ENCODE results near the gene LHCGR.

LHCGR gene

DNA sequence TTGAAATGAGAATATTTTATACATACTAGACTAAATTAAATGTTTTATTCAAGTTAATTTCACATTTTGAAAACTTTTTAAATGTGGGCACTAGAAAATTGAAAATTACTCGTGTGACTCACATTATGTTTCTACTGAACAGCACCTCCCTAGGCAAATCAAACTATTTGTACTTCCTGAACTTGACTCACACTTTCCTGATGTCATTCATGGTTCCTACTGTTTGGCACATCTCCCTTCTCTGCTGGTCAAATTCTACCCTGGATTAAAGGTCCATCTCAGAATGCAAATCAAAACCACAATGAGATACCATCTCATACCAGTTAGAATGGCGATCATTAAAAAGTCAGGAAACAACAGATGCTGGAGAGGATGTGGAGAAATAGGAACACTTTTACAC, 16.7 kb downstream of the LHCGR start:
- no peak for DNase-seq

DNA sequence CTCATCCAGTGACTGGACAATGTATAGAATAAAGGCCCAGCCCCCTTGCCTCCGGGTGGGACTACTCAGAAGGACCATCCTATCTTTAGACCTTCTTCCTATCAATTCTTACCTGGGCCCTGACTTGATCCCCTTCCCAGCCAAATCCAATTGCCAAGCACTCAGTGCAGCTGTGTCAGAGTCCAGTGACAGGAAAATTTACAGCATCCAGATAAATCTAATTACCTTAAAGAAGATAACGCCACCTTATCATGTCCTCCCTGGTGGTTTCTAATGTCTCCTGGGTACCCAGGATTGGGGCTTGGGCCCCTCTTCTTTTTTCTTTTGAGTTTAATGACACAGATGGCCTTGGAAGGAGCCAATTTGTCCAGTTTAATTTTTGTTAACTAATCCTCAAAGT, 19.3 kb downstream of the LHCGR start:
- no peak for DNase-seq

DNA sequence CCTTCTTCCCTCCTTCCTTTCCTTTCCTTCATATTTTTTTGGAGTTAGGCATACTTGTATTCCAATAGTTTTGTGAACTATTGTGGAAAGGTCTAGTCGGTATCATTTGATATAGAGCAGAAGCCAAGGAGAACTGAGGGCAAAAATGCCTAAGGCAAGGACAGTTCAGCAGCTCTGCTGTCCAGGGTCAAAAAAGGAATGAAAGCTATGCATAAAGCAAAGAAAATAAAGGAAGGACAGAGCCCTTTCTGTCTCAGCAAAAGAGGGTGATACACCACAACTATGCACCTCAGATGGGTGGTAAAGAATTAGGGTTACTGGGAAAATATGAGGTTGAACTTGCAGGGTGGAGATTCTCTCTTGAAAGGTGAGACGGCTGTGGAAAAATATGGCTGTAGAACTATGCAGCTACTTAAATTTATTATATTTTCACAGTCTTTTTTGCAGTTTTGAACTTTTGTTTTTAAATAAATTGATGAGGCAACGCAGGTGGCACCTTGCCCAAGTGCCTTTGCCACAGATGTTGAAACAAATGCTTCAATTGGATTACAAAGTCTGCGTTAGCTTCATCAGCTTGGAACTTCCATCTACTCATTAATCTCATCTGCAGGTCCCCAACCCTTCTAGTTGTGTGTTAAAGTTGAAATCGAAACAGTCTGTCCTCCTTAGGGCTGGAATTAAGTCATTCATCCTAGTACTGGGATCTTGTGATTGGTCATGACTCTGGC, 20.8 kb downstream of the LHCGR start:
- DNase-seq, result no peak

DNA sequence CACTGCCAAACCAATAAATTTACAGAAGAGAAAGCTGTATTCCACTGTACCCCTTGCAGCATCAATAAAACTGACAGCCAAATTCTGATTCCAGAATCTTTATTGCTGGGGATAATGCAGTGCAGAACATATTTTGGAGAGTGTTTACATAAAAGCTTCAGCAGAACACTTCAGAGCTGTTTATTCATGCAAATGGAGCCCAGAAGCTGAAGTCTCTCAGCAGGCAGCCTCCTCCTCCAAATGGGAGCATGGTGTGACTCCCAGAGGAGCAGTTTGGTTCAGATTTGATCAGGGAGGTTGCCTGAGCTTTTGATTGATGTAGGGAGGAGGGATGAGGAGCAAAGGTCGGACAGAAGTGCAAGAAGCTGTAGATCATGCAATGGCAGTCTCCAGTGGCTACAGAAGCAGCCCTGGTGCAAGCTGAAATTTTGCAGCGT, 22.4 kb downstream of the LHCGR start:
- no peak for DNase-seq

DNA sequence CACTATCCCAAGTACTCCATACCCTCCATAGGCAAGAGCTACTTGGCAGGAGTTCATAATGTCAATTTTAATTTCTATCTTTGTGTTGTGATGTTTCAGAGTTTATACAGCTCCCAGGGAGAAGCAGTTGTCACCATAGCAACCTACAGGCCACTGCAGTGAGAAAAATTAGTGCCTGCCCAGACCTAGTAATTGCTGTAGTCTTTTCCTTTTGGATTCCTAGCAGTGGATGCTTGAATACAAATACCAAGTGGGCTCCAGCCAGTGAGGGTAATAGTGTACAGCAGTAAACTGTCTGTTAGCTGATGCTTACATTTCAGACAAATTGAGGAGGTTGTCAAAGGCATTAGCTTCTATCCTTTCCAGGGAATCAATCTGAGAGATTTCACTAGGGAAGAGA, 26.7 kb downstream of the LHCGR start:
- no peak for DNase-seq

DNA sequence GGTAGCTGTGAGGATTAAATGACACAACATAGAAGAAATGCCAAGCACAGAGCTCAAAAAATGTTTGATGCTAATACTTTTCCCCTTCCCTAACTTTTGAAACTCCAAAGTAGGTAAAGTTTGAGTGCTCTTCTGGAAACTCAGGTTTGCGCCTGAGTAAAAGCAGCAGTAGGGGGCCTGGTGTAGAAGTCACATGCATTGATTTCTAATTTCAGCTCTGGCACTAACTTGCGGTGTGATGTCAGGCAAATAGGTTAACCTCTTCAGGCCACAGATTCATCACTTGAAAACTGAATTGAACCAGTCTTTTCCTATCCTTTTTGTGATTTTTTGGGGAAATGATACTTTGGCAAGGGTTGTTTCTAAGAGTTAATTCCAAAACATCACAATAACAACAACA, 27.2 kb downstream of the LHCGR start:
- DNase-seq, result no peak

DNA sequence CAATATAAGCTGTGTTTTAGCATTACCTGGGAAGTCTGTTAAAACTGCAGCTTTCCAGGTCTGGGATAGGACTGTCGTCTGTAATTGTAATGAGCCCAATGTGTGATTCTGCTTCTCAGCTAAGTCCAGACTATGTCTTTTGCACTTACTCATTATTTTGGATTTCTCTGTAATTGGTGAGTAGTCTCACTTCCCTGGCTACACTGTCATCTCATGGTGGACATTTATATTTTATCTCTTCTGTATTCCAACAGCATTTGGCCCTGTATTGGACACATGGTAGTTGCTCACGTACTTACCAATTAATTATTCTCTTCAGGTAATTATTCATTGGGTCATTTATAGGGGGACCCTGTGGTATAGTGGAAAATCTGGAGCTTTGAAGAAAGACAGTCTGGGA, 28.0 kb downstream of the LHCGR start:
- no peak for DNase-seq

DNA sequence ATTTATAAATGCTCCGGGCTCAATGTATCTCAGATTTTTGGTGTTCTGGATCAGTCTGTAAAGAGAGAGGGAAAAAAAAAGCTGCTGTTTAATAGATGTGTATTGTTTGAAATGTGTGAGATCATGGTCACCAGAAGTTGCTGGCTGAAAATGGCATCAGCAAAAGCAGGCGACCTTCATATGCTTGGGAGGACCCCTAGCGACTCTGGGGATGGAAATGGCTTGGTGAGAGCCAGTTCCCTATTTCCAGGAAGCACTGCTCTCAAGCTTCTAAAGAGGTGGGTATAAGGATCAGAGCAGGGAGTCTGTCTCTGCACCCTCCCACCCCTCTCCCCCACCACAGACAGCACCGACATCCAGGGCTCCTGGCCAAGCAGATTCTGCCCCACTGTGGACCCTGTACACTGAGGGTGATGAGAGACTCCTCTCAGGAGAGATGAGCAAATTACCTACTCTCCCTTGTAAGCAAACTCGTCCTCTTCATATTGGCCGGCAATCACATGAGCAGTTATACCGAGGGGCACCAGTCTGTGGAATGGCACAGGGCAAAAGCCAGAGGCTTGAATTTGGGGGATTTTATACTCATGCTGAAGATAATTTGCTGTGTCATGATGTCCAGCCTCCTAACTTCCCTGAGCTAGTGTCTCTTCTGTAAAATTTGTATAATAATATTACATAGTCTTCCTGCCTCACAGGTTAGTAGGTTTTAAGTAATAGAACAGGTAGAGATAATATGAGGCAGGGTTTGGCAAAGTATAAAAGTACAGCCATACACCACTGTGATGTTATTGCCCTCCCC, 29.6 kb downstream of the LHCGR start:
- peak; percentile 67 for DNase-seq

DNA sequence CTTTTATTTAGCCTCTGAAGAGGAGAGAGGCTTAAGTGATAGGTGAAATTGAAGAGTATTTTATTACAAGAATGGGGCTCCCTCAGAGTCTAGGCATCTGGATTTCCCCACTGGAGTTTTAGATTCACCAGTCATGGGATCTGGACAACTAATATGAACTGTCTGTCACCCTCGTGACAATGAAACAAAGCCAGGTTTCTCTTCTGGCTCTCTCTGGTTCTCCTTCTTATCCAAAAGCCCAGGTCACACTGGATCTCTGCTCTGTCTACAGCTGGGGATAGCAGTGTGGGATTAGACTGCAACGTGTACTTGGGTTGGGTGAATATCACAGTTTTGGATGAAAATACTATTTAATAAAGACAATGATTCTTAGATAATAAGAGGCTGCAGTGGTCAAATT, 31.2 kb downstream of the LHCGR start:
- DNase-seq, result no peak

DNA sequence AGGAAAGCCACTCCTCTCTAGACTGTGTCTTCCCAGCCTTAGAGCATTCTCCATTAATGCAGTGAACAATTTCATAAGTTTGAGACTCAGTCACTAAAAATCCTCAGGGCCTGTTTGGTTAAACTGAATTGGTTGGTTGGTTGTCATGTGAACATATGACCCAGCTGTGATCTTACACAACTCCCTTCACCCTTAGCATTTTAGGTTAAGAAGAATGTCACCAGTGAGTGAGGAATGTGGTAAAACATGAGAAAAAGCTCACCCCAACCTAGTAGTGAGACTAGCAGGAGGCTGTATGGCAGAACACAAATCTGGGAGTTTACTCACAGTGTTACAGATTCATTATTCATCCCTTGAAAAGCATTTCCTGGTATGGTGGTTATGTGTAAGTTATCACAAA, 32.4 kb downstream of the LHCGR start:
- no peak for DNase-seq

DNA sequence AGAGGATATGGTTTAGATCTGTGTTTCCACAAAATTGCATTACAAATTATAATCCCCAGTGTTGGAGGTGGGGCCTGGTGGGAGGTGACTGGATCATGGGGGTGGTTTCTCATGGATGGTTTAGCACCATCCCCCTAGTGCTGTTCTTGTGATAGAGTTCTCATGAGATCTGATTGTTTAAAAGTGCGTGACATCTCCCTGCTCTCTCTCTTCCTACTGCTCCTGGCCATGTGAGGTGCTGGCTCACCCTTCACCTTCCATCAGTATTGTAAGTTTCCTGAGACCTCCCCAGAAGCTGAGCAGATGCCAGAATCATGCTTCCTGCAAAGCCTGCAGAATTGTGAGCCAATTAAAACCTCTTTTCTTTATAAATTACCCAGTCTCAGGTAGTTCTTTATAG, 33.1 kb downstream of the LHCGR start:
- no peak for DNase-seq

DNA sequence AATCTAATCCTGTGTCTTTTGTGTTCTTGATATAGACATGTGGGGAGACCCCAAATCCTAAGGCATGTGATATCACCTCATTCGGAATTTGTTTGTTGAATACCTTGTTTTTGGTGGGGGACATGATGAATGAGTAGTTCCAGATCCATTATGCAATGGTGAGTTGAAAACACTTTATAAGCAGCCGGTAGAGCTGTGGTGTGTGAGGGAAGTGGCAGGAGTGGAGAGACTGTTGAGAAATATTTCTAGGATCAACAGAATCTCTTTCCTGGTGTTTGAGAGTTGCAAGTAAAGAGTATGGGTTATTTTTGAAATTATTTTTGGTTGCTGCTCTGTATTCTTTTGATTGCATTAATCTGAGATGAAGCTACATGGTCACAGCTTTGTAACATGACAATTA, 34.4 kb downstream of the LHCGR start:
- DNase-seq, result no peak

DNA sequence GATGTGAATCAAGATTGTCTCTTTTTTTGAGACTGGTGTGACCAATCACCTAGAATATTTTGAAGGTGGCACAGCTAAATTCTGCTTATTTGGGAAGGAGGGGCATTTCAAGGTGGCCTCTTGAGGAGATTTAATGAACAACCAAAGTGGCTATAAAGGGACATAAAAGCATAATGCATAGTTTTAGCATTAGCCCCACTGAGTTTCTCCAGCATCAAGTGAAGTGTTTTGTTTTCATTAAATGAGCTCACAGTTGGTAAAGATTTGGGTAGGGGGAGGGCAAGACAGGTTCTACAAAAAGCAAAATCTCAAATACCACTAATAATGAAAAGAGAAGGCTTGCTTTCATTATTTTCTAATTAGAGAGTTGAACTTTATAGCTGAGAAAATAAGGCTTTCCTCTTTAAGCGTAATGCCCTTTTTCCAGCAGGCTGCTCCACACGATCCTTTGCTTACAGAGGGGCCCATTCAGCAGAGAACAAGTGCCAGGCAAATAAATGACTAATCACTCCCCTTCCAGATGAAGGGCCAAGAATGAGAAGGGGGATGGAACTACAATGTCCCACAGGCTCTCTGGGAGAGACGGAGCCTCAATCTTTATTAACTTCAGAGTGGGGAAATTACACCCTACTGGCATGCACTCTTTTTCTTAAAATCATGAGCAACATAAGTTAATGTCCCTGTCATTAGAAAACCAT, 35.9 kb downstream of the LHCGR start:
- peak; percentile 21 for DNase-seq

DNA sequence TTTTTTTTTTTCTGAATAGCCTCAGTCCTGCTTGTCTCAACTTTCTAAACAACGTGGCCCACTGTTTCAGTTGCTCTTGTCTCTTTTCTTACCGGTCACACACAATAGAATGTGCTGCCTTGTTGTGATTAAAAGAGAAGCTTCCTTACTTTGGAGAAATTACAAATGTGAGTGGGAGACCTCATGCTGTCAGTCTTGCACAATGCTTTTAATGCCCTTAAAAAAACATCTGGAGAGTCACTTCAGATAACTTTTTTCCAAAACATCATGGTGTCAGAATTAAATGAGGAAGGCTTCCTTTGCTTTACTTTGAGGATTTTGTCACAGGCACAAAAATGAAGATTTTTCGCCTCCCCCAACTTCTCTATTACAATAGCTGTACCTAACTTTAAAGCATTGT, 37.7 kb downstream of the LHCGR start:
- no peak for DNase-seq

DNA sequence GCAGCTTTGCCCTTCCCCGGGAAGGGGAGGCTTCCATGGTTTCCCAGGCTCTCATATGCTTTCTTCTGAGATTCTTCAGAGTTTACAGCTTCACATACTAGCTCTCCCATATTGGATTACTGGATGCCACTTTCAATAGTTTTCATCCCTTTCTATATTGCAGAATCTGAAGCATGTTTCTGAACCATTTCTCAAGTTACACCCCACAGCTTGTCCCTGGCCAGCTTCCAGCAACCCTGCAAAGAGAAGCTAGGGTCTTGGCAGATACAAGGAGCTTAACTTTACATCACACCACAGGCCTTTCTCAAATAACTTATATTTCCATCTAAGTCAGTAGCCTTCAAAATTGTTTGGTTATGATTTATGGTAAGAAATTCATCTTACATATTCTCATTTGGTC, 39.6 kb downstream of the LHCGR start:
- DNase-seq, result no peak

DNA sequence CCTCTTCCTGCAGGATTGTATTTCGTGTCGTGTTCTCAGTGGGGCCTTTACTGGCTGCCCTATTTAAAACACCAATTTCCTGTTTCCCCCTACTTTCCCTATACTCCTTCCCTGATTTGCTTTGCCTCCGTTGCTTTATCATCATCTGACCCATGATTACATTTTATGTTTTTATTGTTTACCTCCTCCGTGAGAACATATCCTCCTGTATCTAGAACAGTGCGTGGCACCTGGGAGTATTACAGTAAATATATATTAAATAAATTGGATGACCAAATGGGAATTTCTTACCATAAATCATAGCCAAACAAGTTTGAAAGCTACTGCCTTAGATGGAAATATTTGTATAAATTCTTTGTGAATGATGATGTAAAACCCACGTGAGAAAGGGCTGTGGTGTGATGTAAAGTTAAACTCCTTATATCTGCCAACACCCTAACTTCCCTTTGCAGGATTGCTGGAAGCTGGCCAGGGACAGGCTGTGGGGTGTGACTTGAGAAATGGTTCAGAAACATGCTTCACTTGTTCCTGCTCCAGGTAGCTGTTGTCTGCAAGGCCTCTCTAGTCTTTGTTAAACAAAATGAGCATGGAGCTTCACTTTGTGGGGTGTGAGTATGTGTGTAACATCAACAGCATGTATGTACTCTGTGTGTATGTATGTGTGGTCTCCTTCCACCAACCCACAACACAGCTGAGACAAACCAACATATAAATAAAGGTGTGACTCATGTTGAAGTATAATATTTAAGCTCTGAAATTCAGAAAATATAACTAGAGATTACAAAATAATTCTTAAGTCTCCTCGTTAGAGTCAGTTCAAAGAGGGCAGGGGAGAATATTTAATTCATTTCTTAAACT, 40.3 kb downstream of the LHCGR start:
- no peak for DNase-seq

DNA sequence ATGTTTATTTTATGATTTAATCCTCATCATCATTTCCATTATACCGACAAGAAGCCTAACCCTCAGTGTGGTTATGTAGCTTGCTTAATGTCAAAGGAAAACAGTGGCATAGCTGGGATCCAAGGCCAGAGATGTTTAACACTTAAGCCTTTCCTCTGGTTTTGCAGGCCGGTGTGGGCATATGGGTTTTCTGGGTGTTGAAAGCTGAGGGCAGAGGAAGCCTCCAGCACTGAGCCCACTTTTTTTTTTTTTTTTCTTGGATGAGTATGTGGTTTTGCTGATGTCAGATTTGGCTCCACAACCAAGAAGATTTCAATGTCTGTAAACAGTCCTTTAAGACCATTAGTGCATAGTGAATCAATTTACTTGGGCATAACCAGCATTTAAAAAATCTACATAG, 41.3 kb downstream of the LHCGR start:
- DNase-seq, result no peak

DNA sequence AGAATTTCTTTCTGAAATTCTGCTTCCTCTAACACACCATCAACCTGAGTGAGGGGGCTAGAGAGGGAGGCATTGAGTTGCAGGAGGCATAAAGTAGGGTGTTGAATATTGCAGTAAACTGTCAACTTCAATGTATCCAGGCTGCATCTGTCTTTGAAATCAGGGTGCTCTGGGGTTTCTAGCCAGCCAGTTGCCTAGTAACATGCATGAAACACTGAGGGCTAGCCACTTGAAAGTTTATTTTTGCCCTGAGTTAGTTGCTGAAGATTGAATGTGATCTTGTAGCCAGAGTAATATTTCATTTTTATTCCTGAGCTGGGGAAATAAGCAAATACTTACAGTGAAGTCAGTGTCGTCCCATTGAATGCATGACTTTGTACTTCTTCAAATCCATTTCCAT, 41.9 kb downstream of the LHCGR start:
- no peak for DNase-seq

DNA sequence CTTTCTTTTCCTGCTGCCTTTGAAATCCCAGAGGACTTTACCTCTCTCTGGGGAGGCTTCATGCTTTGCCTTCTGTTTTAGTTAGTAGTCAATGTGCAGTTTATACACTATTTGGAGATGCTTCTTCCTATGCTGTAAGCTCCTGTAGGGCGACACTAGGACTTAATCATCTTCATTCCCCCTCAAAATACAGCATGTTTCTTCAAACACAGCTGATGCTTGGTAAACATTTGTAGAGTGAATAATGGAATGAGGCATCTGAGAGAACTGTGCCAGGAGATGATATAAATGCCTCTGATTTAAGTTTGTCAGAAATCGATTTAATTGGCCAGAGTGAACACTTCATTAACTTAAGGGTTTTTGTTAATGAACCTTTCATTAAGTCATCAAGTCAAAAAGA, 43.4 kb downstream of the LHCGR start:
- DNase-seq, result no peak

DNA sequence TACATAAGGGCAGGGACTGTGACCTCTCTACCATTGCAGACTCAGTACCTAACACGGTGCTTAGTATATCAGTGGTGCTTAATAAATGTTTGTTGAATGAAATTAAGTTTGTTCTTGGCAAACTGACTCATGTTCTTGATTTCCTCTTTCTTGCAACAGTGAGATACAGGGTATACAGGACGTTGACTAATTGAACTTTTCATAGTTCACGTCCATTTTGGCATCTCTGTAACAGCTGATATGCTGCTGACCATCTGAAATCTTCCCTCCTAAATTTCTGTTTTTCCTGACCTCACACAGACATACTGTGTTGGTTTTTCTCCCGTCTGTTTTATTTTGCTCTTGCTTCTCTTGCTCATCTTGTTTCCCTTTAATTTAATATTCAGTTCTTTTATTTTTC, 44.2 kb downstream of the LHCGR start:
- DNase-seq, result no peak

DNA sequence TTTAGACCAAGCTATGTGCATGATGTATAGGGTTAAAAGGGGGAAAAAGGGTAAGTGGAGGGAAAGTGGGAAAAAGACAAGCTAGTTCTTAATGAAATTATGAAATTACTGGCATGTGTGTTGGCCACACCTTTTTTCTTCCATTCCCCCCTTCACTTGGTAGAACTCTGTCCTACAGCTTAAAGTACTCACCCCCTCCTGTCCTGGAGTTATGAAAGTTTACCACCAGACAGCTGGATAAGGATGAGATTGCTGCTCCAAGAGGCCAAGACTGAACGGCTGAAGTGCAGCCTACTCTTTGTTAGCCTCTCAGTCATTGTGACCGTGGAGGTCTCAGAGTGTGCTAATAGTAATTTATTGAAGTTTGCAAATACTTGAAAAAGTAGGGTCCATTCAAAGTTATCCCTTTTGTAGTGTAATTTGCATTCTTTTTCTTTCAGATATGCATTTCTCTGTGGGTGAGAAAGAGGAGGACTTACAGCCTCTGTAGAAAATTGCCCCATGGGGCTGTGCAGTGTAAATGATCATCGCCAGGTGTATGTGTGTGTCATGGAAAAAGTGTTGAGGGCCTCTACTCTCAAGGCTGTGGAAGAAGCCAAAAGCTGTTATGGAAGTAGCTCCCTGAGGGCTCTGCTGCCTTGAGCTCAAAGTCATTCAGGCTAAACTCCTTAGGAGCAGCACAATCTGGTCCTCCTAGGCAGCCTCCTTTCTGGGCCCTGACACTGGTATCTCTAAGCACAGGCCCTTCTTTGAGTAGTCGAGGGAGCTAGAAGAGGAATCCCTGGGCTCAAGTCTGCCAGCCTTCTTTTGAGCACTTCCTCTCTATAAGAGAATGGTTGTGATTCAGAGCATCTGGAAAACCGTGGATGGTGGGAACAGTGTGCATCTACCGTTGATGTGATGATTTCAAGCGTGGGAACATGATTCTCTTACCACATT, 46.2 kb downstream of the LHCGR start:
- DNase-seq, result no peak

DNA sequence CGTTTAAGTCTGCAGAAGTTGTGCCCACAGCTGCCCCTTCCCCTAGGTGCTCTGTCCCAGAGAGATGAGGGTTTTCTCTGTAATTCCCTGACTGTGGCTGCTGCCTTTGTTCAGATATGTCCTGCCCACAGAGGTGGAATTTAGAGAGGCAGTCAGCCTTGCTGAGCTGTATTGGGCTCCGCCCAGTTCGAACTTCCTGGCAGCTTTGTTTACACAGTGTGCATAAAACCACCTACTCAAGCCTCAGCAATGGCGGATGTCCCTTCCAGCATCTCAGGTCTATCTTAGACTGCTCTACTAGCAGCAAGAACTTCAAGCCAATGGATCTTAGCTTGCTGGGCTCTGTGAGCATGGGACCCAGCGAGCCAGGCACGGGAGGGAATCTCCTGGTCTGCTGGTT, 48.1 kb downstream of the LHCGR start:
- no peak for DNase-seq
